Stimulated activated CD8-positive, alpha-beta memory T cell treated with anti-CD3 and anti-CD28 coated beads, Interleukin-7, amount 100 ng/mL, for 24 hours (primary cell): ENCODE measurements around the gene SDK2.

Experiments used
- DNase-seq: peaks from one replicate; pipeline ENCODE4 v3.0.0-alpha.2; 2020; ENCODE audit warnings: low read depth

SDK2 gene

GRCh38 chr17:73536700-73537605 lies 107.3 kb downstream of the SDK2 start:
- DNase-seq, result no peak

- DNase-seq, result no peak
Measured at GRCh38 chr17:73535746-73536145, 108.5 kb downstream of the SDK2 start.

GRCh38 chr17:73534209-73534909 lies 109.9 kb downstream of the SDK2 start:
- DNase-seq, result no peak

GRCh38 chr17:73533781-73534180 lies 110.5 kb downstream of the SDK2 start:
- no peak for DNase-seq

GRCh38 chr17:73533127-73533526 lies 111.1 kb downstream of the SDK2 start:
- no peak for DNase-seq

GRCh38 chr17:73532421-73532901 lies 111.8 kb downstream of the SDK2 start:
- DNase-seq, result no peak

- DNase-seq, result no peak
Measured at GRCh38 chr17:73531158-73531557, 113.1 kb downstream of the SDK2 start.

GRCh38 chr17:73528679-73529078 lies 115.6 kb downstream of the SDK2 start:
- DNase-seq, result no peak

GRCh38 chr17:73526952-73527351 lies 117.3 kb downstream of the SDK2 start:
- no peak for DNase-seq

GRCh38 chr17:73524941-73525679 lies 119.1 kb downstream of the SDK2 start:
- DNase-seq, result no peak

GRCh38 chr17:73522696-73523095 lies 121.5 kb downstream of the SDK2 start:
- DNase-seq, result no peak

GRCh38 chr17:73522107-73522506 lies 122.1 kb downstream of the SDK2 start:
- DNase-seq, result no peak

- DNase-seq, result no peak
Measured at GRCh38 chr17:73521376-73521775, 122.9 kb downstream of the SDK2 start.

- DNase-seq, result no peak
Measured at GRCh38 chr17:73520369-73520761, 123.9 kb downstream of the SDK2 start.

- no peak for DNase-seq
Measured at GRCh38 chr17:73519714-73520368, 124.4 kb downstream of the SDK2 start.

GRCh38 chr17:73519011-73519410 lies 125.2 kb downstream of the SDK2 start:
- DNase-seq, result no peak

- no peak for DNase-seq
Measured at GRCh38 chr17:73516431-73516830, 127.8 kb downstream of the SDK2 start.

GRCh38 chr17:73514146-73514863 lies 129.9 kb downstream of the SDK2 start:
- no peak for DNase-seq

- DNase-seq, result no peak
Measured at GRCh38 chr17:73513426-73513825, 130.8 kb downstream of the SDK2 start.

- no peak for DNase-seq
Measured at GRCh38 chr17:73511719-73512115, 132.5 kb downstream of the SDK2 start.

- DNase-seq, result no peak
Measured at GRCh38 chr17:73510981-73511718, 133.1 kb downstream of the SDK2 start.
